Measurements from ENCODE around the gene SLC15A1. TPM values are rescaled to one million over a fixed set of nuclear protein-coding genes. Genes with fewer than 3 reads are reported as not detected.
"Not testable (repeated sequence)": the region's sequence is repeated elsewhere in the genome, so short reads cannot be mapped to it uniquely, and the experiment has no call there.

Gene SLC15A1
- total RNA-seq, 2 donors from 2014 or later: not detected

- Mint-ChIP-seq H3K9me3 (peaks cover 6 to 8% of the 10 kb centered on the region in 2 donors), H3K27ac (no peak overlapping the region), H3K4me1 (ENCODE audit: low read depth) (no peaks in the 10 kb centered on the region), H3K27me3 (ENCODE audit: low read depth) (peaks cover 54% of the 10 kb centered on the region), H3K4me3 (no peak overlapping the region), H3K36me3 (ENCODE audit: insufficient read depth in 2 of 2) (peaks cover 9 to 10% of the 10 kb centered on the region in 2 donors)
- no peak for ATAC-seq (replicated peaks in 1 of 2)
- DNase-seq: no peak
Measured at GRCh38 chr13:98755729-98756128, 3.3 kb upstream of the SLC15A1 start.

- Mint-ChIP-seq H3K36me3 (ENCODE audit: insufficient read depth in 2 of 2) (peaks cover 5 to 7% of the 10 kb centered on the region in 2 donors), H3K4me1 (ENCODE audit: low read depth) (no peaks in the 10 kb centered on the region), H3K9me3 (peaks cover 4 to 6% of the 10 kb centered on the region in 2 donors), H3K27me3 (ENCODE audit: low read depth) (peaks cover 55% of the 10 kb centered on the region), H3K27ac (no peak overlapping the region), H3K4me3 (no peak overlapping the region)
- ATAC-seq (replicated peaks in 1 of 2) (no peak), DNase-seq (no peak)
Measured at GRCh38 chr13:98755116-98755515, 2.6 kb upstream of the SLC15A1 start.

GRCh38 chr13:98754468-98754867 is 2.0 kb upstream of the SLC15A1 start:
- H3K27ac Mint-ChIP-seq; H3K4me1 Mint-ChIP-seq (ENCODE audit: low read depth); H3K4me3 Mint-ChIP-seq; H3K36me3 Mint-ChIP-seq (ENCODE audit: insufficient read depth in 2 of 2); H3K9me3 Mint-ChIP-seq; DNase-seq; ATAC-seq (replicated peaks in 1 of 2): not testable (repeated sequence)
- H3K27me3 Mint-ChIP-seq (ENCODE audit: low read depth): peaks cover 59% of the 10 kb centered on the region

- no peak overlapping the region for H3K27ac Mint-ChIP-seq
- no peaks in the 10 kb centered on the region for H3K4me1 Mint-ChIP-seq (ENCODE audit: low read depth)
- peak overlapping the region; percentile 50 to 64 for H3K4me3 Mint-ChIP-seq
- no peak for ATAC-seq (replicated peaks in 1 of 2)
- H3K9me3 Mint-ChIP-seq: peaks cover 4 to 6% of the 10 kb centered on the region in 2 donors
- H3K36me3 Mint-ChIP-seq (ENCODE audit: insufficient read depth in 2 of 2): peaks cover 5 to 7% of the 10 kb centered on the region in 2 donors
- peaks cover 54% of the 10 kb centered on the region for H3K27me3 Mint-ChIP-seq (ENCODE audit: low read depth)
- DNase-seq: no peak
Measured at GRCh38 chr13:98751861-98752466, 508 bp downstream of the SLC15A1 start.

DNA sequence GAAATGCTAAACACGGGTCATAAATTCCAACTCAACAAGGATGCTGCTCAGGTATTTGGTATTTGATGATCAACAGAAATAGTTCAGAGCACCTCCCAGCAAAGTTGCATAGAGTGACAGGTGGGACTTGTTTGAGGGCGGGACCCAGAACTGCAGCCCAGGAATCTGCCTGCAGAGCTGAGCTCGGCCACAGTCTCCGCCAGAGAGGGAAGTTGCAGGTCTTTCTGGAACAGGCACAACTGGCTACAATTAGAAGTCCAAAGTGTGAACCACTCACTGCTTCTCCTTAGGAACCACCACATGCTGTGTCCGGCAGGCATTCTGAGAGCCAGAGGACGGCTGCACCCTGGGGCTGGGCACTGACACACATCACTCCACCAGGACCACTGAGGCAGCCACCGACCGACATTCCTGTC is 1.1 kb downstream of the SLC15A1 start:
- no peak overlapping the region for H3K27ac Mint-ChIP-seq
- DNase-seq (no peak), ATAC-seq (replicated peaks in 1 of 2) (no peak)
- peaks cover 49% of the 10 kb centered on the region for H3K27me3 Mint-ChIP-seq (ENCODE audit: low read depth)
- H3K36me3 Mint-ChIP-seq (ENCODE audit: insufficient read depth in 2 of 2): peaks cover 5 to 7% of the 10 kb centered on the region in 2 donors
- H3K9me3 Mint-ChIP-seq: peaks cover 4 to 6% of the 10 kb centered on the region in 2 donors
- no peaks in the 10 kb centered on the region for H3K4me1 Mint-ChIP-seq (ENCODE audit: low read depth)
- H3K4me3 Mint-ChIP-seq: no peak overlapping the region

DNA sequence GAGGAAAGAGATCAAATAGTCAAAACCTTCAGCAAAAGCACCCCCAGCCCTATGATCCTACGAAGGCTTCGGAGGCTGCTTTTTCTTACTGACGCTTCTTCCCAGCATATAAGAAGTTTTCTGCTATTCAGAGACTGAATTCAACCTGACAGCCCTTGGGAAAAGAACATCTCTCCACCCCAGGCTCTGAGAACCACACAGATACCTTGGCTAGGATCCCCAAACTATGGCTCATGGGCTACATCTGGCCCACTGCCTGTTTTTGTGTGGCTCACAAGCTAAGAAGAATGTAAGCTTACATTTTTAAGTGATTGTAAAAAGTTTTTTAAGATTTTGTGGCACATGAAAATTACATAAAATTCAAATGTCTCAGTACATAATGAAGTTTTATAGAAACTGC is 3.0 kb downstream of the SLC15A1 start:
- DNase-seq: no peak
- H3K9me3 Mint-ChIP-seq: peaks cover 4 to 6% of the 10 kb centered on the region in 2 donors
- no peaks in the 10 kb centered on the region for H3K4me1 Mint-ChIP-seq (ENCODE audit: low read depth)
- no peak for ATAC-seq (replicated peaks in 1 of 2)
- H3K27ac Mint-ChIP-seq: no peak overlapping the region
- H3K27me3 Mint-ChIP-seq (ENCODE audit: low read depth): peaks cover 46% of the 10 kb centered on the region
- peaks cover 5 to 7% of the 10 kb centered on the region in 2 donors for H3K36me3 Mint-ChIP-seq (ENCODE audit: insufficient read depth in 2 of 2)
- no peak overlapping the region for H3K4me3 Mint-ChIP-seq

- H3K27me3 Mint-ChIP-seq (ENCODE audit: low read depth): peaks cover 26% of the 10 kb centered on the region
- no peak overlapping the region for H3K27ac Mint-ChIP-seq
- H3K36me3 Mint-ChIP-seq (ENCODE audit: insufficient read depth in 2 of 2): no peaks in the 10 kb centered on the region
- H3K4me1 Mint-ChIP-seq (ENCODE audit: low read depth): no peaks in the 10 kb centered on the region
- no peak overlapping the region for H3K4me3 Mint-ChIP-seq
- no peak for DNase-seq
- no peak for ATAC-seq (replicated peaks in 1 of 2)
- no peaks in the 10 kb centered on the region for H3K9me3 Mint-ChIP-seq
Measured at GRCh38 chr13:98746968-98747367, 5.5 kb downstream of the SLC15A1 start.

GRCh38 chr13:98743377-98743776 is 9.1 kb downstream of the SLC15A1 start:
- no peaks in the 10 kb centered on the region for H3K4me1 Mint-ChIP-seq (ENCODE audit: low read depth)
- no peak overlapping the region for H3K4me3 Mint-ChIP-seq
- H3K27me3 Mint-ChIP-seq (ENCODE audit: low read depth): peaks cover 5% of the 10 kb centered on the region
- DNase-seq (no peak), ATAC-seq (replicated peaks in 1 of 2) (no peak)
- H3K36me3 Mint-ChIP-seq (ENCODE audit: insufficient read depth in 2 of 2): peaks cover 0 to 2% of the 10 kb centered on the region in 2 donors
- no peak overlapping the region for H3K27ac Mint-ChIP-seq
- peaks cover 0 to 5% of the 10 kb centered on the region in 2 donors for H3K9me3 Mint-ChIP-seq

GRCh38 chr13:98742961-98743360 is 9.5 kb downstream of the SLC15A1 start:
- no peak for DNase-seq
- H3K9me3 Mint-ChIP-seq: peaks cover 0 to 5% of the 10 kb centered on the region in 2 donors
- H3K36me3 Mint-ChIP-seq (ENCODE audit: insufficient read depth in 2 of 2): peaks cover 0 to 2% of the 10 kb centered on the region in 2 donors
- H3K4me3 Mint-ChIP-seq: no peak overlapping the region
- H3K27me3 Mint-ChIP-seq (ENCODE audit: low read depth): peaks cover 1% of the 10 kb centered on the region
- H3K4me1 Mint-ChIP-seq (ENCODE audit: low read depth): no peaks in the 10 kb centered on the region
- ATAC-seq (replicated peaks in 1 of 2): no peak
- H3K27ac Mint-ChIP-seq: no peak overlapping the region

- Mint-ChIP-seq H3K4me1 (ENCODE audit: low read depth) (no peaks in the 10 kb centered on the region), H3K27ac (no peak overlapping the region), H3K27me3 (ENCODE audit: low read depth) (no peaks in the 10 kb centered on the region), H3K36me3 (ENCODE audit: insufficient read depth in 2 of 2) (peaks cover 2 to 3% of the 10 kb centered on the region in 2 donors), H3K9me3 (peaks cover 4 to 9% of the 10 kb centered on the region in 2 donors), H3K4me3 (no peak overlapping the region)
- DNase-seq (no peak), ATAC-seq (replicated peaks in 1 of 2) (no peak)
Measured at GRCh38 chr13:98741741-98742435, 10.6 kb downstream of the SLC15A1 start.

- Mint-ChIP-seq H3K4me3 (no peak overlapping the region), H3K27me3 (ENCODE audit: low read depth) (no peaks in the 10 kb centered on the region), H3K9me3 (peaks cover 6 to 9% of the 10 kb centered on the region in 2 donors), H3K36me3 (ENCODE audit: insufficient read depth in 2 of 2) (peaks cover 2 to 3% of the 10 kb centered on the region in 2 donors), H3K27ac (no peak overlapping the region), H3K4me1 (ENCODE audit: low read depth) (no peaks in the 10 kb centered on the region)
- DNase-seq (no peak), ATAC-seq (replicated peaks in 1 of 2) (no peak)
Measured at GRCh38 chr13:98740131-98740530, 12.3 kb downstream of the SLC15A1 start.

GRCh38 chr13:98738993-98739392 is 13.5 kb downstream of the SLC15A1 start:
- Mint-ChIP-seq H3K4me3 (no peak overlapping the region), H3K36me3 (ENCODE audit: insufficient read depth in 2 of 2) (peaks cover 2 to 3% of the 10 kb centered on the region in 2 donors), H3K27ac (no peak overlapping the region), H3K9me3 (peaks cover 6 to 9% of the 10 kb centered on the region in 2 donors), H3K27me3 (ENCODE audit: low read depth) (no peaks in the 10 kb centered on the region), H3K4me1 (ENCODE audit: low read depth) (no peaks in the 10 kb centered on the region)
- DNase-seq (no peak), ATAC-seq (replicated peaks in 1 of 2) (no peak)

DNA sequence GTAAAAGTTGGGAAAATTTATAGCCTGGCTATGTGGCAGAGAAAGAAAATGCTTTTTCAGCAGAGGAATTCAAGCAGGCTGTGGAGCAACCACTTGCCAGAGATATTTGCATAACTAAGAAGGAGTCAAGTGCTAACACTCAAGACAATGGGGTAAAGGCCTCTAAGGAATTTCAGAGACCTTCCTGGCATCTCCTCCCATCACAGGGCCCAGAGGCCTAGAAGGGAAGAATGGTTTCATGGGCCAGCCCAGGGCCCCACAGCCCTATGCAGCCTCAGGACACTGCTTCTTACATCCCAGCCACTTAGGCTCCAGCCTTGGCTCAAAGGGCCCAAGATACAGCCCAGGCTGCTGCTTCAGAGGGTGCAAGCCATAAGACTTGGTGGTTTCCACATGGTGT is 14.3 kb downstream of the SLC15A1 start:
- Mint-ChIP-seq H3K27me3 (ENCODE audit: low read depth) (no peaks in the 10 kb centered on the region), H3K27ac (no peak overlapping the region), H3K4me1 (ENCODE audit: low read depth) (no peaks in the 10 kb centered on the region), H3K9me3 (peaks cover 6 to 9% of the 10 kb centered on the region in 2 donors), H3K36me3 (ENCODE audit: insufficient read depth in 2 of 2) (peaks cover 2 to 3% of the 10 kb centered on the region in 2 donors), H3K4me3 (no peak overlapping the region)
- DNase-seq (no peak), ATAC-seq (replicated peaks in 1 of 2) (no peak)

Measured in activated T-cell treated with anti-CD3 and anti-CD28 coated beads, Interleukin-2, amount 50 U/mL, for 72 hours (primary cell).